ENCODE results near the gene LCP2. TPM values are rescaled to one million over a fixed set of nuclear protein-coding genes. Genes with fewer than 3 reads are reported as not detected.
"Not testable (repeated sequence)": the region's sequence is repeated elsewhere in the genome, so short reads cannot be mapped to it uniquely, and the experiment has no call there.

LCP2 gene
- polyA plus RNA-seq, 3 donors = 2.3 to 4.0 (median 3.0) TPM

GRCh38 chr5:170252720-170253350, 44.7 kb downstream of the LCP2 start:
- DNase-seq (ENCODE audit: low read depth in 3 of 3, low spot score in 2 of 3) = no peak

- DNase-seq (ENCODE audit: low read depth in 3 of 3, low spot score in 2 of 3) = no peak
Measured at GRCh38 chr5:170252109-170252508, 45.5 kb downstream of the LCP2 start.

- no peak for DNase-seq (ENCODE audit: low read depth in 3 of 3, low spot score in 2 of 3)
Measured at GRCh38 chr5:170251462-170251861, 46.1 kb downstream of the LCP2 start.

GRCh38 chr5:170250810-170251317, 46.7 kb downstream of the LCP2 start:
- DNase-seq (ENCODE audit: low read depth in 3 of 3, low spot score in 2 of 3) = no peak

GRCh38 chr5:170249355-170249754, 48.2 kb downstream of the LCP2 start:
- DNase-seq (ENCODE audit: low read depth in 3 of 3, low spot score in 2 of 3) = no peak

GRCh38 chr5:170248931-170249227, 48.7 kb downstream of the LCP2 start:
- not testable (repeated sequence) for DNase-seq (ENCODE audit: low read depth in 3 of 3, low spot score in 2 of 3)

- no peak for DNase-seq (ENCODE audit: low read depth in 3 of 3, low spot score in 2 of 3)
Measured at GRCh38 chr5:170248172-170248930, 49.2 kb downstream of the LCP2 start.

GRCh38 chr5:170247363-170247762, 50.2 kb downstream of the LCP2 start:
- no peak for DNase-seq (ENCODE audit: low read depth in 3 of 3, low spot score in 2 of 3)

GRCh38 chr5:170246126-170246870, 51.3 kb downstream of the LCP2 start:
- no peak for DNase-seq (ENCODE audit: low read depth in 3 of 3, low spot score in 2 of 3)

GRCh38 chr5:170245436-170245835, 52.1 kb downstream of the LCP2 start:
- DNase-seq (ENCODE audit: low read depth in 3 of 3, low spot score in 2 of 3) = not testable (repeated sequence)

- no peak for DNase-seq (ENCODE audit: low read depth in 3 of 3, low spot score in 2 of 3)
Measured at GRCh38 chr5:170238456-170239196, 59.0 kb downstream of the LCP2 start.

GRCh38 chr5:170235876-170236864, 61.4 kb downstream of the LCP2 start:
- no peak for DNase-seq (ENCODE audit: low read depth in 3 of 3, low spot score in 2 of 3)

- DNase-seq (ENCODE audit: low read depth in 3 of 3, low spot score in 2 of 3) = no peak
Measured at GRCh38 chr5:170233358-170233892, 64.2 kb downstream of the LCP2 start.

GRCh38 chr5:170232786-170233185, 64.8 kb downstream of the LCP2 start, which contains the start of gene C5orf58:
TSS of gene C5orf58 (plus strand) at chr5:170232985. CDS start at chr5:170234977, 1,992 bp downstream.
- no peak for DNase-seq (ENCODE audit: low read depth in 3 of 3, low spot score in 2 of 3)

- DNase-seq (ENCODE audit: low read depth in 3 of 3, low spot score in 2 of 3) = no peak
Measured at GRCh38 chr5:170228762-170229435, 68.7 kb downstream of the LCP2 start.

- DNase-seq (ENCODE audit: low read depth in 3 of 3, low spot score in 2 of 3) = no peak
Measured at GRCh38 chr5:170226661-170227060, 70.9 kb downstream of the LCP2 start.

- DNase-seq (ENCODE audit: low read depth in 3 of 3, low spot score in 2 of 3) = no peak
Measured at GRCh38 chr5:170226129-170226615, 71.4 kb downstream of the LCP2 start.

GRCh38 chr5:170225326-170226128, 72.0 kb downstream of the LCP2 start:
- DNase-seq (ENCODE audit: low read depth in 3 of 3, low spot score in 2 of 3) = peak; percentile 63 to 66 (median 63)
